Inflammatory macrophage (primary cell): ENCODE results near the gene EP400.

Experiments
- DNase-seq, 2 donors: peaks; one replicate each; pipeline ENCODE4 v3.0.0-alpha.2; 2020 to 2022

The EP400 gene

GRCh38 chr12:132021031-132021871, 71.5 kb downstream of the EP400 start:
- DNase-seq, result peak; percentile 39 to 61

GRCh38 chr12:132021965-132022364, 72.2 kb downstream of the EP400 start:
- DNase-seq, result no peak

DNA sequence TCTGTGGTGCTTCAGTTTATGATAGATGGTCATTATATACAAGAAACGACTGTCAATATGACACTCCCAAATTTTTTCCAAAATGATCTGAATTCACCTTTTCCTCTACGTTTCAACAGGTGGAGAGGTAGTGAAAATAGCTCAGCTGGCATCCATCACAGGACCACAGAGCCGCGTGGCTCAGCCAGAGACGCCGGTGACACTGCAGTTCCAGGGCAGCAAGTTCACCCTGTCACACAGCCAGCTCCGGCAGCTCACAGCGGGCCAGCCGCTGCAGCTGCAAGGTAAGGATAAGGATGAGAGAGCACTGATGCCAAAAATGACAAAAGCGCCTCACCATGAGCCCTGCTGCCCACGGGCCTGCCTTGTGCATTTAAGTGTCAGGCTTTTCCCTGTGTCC, 73.9 kb downstream of the EP400 start:
- no peak for DNase-seq

GRCh38 chr12:132024758-132025157, 75.0 kb downstream of the EP400 start:
- peak; percentile 15 to 46 for DNase-seq

- no peak for DNase-seq
Observed at GRCh38 chr12:132025526-132025925, 75.8 kb downstream of the EP400 start.

DNA sequence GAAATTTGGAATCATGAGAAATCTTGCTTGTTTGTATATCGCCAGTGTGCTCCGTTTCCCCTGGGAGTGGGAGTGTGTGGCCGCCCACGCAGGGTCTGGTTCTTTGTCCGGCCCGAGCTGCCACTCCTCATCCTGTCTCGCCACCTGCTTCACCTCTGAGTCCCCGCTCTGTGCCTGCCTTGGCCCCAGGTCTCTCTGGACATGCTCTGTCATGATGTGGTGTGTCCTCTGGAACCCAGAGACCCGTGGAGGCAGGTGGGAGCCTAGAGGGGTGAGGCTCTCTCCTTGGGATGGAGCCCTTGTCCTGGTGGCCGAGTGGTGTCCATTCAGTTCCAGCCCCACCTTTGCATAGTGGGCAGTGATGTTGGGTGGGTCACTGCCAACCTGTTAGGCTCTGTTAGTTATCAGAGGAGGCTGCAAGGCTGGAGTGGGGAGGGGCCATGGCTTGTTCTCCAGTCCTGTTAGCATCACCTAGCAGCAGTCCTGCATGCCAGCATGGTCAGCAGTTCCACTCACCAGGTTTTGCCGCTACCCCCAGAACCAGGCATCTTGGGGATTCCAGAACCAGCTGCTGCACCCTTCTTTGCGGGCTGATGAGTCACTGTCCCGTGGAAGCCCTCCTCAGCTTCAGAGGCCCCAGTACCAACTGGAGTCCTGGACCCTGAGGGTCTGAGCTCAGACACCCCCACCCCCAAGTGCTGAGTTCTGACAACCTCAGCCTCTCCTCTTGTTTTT, 76.5 kb downstream of the EP400 start:
- no peak for DNase-seq

DNA sequence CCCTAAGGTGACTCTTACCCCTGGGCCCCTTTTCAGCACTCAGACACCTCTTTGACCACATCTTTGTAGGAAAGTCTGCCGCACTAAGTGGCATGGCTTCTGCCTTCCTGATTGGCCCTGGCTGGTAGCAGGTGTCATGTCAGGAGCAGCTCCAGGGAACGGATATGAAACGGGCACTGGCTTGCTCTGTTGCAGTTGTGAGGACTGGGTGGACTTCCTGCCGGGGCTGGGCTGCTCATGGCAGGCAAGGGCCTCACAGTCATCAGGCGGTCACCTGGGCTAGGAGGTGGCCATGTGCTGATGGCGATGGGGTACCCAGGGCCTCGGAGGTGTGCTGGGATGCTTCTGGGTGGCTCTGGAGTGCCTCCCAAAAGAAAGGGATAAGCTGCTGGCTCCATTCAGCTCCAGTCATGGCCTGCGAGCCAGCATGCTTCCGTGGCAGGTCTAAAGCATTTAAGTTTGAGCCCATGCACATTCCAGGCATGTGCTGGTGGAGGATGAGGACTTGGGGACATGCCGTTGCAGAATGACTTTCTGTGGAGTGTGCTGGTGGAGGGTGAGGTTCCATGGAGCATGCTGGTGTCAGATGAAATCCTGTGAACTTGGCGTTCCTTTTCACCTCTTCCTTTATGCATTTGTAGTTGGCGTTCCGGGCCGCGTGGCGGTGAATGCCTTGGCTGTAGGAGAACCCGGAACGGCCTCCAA, 77.2 kb downstream of the EP400 start:
- DNase-seq, result no peak

DNA sequence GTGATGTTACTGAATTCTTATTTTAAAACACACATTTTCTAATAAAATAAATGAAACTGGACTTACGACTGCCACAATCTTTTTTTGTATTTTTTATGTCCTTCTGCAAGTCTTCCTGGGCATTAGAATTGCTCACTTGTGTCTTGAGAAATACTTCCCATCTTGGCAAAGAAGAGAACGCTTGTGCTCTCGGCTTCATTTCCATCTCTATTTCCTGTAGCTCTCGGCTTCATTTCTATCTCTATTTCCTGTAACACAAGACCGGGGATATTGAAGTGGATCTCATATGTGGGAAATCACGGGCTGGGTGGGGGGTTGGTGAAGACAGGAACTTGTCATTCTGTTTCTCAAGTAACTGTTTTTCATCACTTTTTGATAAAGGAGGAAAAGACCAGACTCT, 77.9 kb downstream of the EP400 start:
- no peak for DNase-seq

DNA sequence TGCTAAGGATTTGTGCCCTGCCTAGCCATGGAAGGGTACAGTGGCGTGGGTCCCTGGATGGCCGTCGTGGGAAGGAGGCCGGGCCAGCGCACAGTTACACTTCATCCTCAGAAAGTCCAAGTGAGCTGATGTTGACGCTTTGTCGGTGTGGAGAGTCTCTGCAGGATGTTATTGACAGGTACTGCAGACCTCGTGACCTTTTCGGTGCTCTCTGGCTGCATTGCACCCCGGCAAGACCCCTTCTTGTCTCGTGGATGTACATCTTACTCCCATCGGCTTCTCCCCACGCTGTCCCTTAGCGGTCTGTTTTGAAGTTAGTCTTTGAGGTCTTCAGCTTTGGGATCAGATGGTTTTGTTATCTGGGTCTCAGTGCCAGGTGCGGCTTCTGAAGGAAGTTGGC, 78.4 kb downstream of the EP400 start:
- DNase-seq, result no peak

DNA sequence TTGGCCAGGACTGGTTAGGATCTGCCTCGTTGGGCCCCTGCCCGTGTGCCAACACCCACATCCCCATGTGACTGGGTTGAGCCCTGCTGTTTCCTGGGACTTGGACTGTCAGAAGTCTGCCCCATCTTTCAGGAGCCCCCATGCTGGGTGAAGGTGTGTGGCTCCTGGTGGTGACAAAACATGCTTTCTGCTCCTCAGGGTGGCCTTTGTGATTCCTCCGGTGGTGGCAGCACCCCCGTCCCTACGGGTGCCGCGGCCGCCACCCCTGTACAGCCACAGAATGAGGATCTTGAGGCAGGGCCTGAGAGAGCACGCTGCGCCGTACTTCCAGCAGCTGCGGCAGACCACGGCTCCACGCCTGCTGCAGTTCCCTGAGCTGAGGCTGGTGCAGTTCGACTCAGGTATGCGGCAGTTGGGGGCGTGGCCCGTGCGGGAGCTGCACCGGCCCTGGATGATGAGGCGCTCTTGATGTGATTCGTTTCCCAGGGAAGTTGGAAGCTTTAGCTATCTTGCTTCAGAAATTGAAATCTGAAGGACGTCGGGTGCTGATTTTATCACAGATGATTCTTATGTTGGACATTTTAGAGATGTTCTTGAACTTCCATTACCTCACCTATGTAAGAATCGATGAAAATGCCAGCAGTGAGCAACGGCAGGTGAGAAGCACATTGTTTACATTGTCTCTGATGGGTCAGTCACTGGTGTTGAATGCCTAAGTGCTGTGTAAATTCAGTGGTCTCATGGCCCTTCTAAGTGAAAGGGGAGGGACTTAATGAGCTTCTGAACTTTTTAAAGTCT, 80.0 kb downstream of the EP400 start:
- no peak for DNase-seq

DNA sequence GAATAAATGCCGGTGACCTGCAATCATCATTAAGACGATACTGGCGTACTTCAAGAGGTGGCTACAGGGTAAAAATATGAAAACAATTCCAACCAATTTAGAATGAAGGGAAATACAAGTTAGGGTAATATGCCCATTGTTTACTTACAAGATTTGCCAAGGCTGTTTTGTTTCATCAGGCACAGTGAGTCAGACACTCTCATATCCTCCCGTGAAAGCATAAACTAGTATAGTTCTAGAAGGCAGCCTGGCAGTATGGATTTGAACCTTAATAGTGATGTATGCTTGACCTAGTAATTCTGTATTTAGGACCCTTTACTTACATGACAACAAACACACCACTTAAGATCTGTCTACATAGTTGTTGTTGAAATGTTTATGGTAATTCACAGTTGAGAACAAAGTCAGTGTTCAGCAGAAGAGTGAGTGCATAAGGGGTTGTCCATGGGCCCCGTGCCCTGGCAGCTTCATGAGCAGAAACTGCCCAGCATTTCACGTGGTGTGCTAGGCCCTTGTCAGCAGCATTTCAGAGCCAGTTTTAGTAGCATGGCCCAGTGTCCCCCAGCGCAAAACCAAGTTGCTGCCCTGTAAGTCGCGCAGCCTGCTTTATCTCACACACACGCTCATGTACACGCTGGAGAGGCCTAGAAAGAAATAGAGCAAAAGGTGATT, 80.8 kb downstream of the EP400 start:
- no peak for DNase-seq

- DNase-seq, result no peak
Observed at GRCh38 chr12:132033627-132034026, 83.9 kb downstream of the EP400 start.

GRCh38 chr12:132036063-132036683, 86.4 kb downstream of the EP400 start:
- DNase-seq, result no peak

GRCh38 chr12:132040906-132041606, 91.3 kb downstream of the EP400 start:
- DNase-seq, result no peak

DNA sequence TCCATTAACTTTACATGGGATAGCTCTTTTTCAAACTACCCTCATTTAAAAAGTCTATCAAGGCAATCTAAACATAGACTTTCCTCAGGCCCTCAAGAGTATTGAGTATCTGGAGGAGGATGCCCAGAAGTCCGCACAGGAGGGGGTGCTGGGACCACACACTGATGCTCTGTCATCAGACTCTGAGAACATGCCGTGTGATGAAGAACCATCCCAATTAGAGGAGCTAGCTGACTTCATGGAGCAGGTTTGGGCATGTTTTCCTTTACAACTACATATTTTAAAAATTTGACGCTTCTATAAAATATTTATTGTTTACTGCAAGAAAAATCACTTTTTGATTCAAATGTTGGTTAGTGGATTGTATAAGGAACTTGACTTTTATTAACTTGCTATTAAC, 93.5 kb downstream of the EP400 start:
- no peak for DNase-seq

- DNase-seq, result no peak
Observed at GRCh38 chr12:132043770-132044467, 94.2 kb downstream of the EP400 start.

DNA sequence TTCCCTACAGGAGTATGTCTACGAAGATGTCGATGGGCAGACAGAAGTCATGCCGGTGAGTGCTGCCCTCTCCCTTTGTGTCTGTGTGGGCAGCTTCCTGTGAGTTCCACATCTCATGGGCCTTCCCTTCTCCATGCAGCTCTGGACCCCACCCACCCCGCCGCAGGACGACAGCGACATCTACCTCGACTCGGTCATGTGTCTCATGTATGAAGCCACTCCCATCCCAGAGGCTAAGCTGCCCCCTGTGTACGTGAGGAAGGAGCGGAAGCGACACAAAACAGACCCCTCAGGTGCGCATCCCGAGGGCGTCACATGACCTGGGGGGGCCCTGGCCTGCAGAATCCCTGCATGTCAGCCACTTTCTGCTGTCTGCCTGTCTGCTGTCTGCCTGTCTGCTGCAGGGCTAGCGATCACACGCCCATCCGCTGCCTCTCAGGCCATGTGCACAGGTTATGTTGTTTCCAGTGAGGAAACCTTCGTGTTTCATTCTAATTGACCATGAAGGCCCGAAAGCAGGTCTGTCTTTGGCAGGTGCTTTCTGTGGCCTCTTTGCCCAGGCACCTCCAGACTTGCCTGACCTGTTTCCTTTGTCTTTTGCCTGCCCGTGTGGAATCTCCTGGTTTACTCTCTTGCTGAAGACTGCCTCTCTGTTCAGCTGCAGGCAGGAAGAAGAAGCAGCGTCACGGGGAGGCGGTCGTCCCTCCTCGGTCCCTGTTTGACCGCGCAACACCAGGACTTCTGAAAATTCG, 95.1 kb downstream of the EP400 start:
- DNase-seq, result no peak

GRCh38 chr12:132045751-132046150, 96.0 kb downstream of the EP400 start:
- DNase-seq, result no peak

DNA sequence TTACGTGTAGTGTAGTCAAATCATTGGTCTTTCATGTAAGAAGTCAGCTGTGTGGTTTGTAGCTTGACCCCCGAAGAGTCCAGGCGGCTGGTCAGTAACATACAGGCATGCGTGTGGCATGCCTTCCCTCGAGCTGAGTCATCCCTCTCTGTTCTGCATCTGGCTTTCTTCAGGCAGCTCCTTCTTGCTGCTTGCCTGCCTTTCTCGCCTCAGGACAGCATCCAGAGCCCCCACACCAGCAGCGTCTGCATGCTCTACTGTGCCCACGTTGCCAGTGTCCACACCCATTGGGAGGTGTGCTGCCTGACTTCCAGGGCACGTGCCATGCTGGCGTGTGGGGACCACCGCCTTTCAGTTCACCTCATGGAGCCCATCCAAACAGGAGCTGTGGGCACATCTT, 96.8 kb downstream of the EP400 start:
- no peak for DNase-seq
